Measurements from ENCODE around the gene DCDC2C.

GRCh38 chr2:3793249-3793648, 89.9 kb downstream of the DCDC2C start:
- TF ChIP-seq CTCF (IDR thresholded peaks at IDR 0.05; ENCODE audit: low read length) (no peak), EZH2 (IDR thresholded peaks at IDR 0.05; ENCODE audit: borderline replicate concordance, low read length) (no peak)
